Erythroblast (primary cell): ENCODE results near the gene SPATC1L.

Source experiments
- DNase-seq, 2 experiments: peaks; one replicate each; lab custom pipeline; 2025; lab: John Stamatoyannopoulos, UW
- GATA1 ChIP-seq: IDR thresholded peaks from 2 replicates; pipeline ENCODE4 v1.6.1; 2011; ENCODE audit warnings: low read depth, mild to moderate bottlenecking, control low read depth, low read length, moderate library complexity
- POLR2A ChIP-seq: IDR thresholded peaks from 2 replicates; pipeline ENCODE4 v1.6.1; 2011; ENCODE audit warnings: mild to moderate bottlenecking, low read length

Gene SPATC1L

DNA sequence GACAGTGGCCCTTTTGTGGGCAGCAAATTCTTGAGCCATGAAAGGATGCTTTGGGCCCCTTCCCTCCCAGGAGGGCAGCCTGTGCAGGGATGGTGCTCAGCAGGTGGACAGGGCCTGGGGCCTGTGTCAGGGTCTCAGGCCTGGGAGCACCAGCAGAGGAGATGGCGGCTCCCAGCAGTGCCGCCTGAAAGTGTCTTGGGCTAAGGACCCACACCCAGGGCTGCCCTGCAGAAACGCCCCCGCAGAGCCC, 52.7 kb downstream of the SPATC1L start:
- TF ChIP-seq POLR2A, result no peak

DNA sequence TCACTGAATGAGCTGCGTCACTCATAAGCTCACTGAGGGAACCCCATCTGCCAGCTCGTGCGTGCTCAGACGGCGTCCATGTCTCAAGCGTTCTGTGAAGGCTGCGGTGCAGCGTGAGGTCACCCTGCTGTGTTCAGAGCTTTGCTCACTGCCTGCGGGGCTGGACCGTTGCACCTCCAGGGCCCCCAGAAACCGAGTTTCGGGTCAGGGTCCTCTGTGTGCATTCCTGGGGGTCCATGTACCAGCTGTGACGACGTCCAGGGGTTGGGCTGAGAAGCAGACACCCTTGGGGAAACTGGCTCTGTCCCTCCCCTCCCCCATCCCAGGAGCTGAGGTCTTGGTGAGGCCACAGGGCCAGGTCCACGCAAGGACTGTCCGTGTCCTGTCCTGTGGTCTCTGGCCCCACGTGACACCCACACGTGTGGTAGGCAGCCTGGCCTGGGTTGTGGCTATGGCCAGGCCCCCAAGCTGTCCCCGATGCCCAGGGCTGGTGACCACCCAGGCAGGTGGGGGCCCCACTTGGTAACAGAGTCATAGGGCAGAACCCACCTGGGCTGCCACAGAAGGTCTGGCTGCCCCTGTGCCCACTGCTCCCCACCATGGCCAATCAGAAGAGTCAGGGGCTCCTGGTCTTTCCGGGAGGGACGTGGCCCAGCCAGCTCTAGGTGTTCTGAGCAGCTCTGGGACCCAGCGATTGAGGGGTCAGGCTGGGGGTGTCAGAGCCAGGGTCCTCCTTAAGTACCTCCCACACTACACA, 53.2 kb downstream of the SPATC1L start:
- DNase-seq, result no peak
- TF ChIP-seq POLR2A (no peak), GATA1 (no peak)

More for the DNA sequence above, 52.7 kb downstream of the SPATC1L start:
- no peak for DNase-seq

- TF ChIP-seq POLR2A (no peak), GATA1 (no peak)
- DNase-seq, result no peak
Measured at GRCh38 chr21:46129846-46130651, 54.2 kb downstream of the SPATC1L start.

DNA sequence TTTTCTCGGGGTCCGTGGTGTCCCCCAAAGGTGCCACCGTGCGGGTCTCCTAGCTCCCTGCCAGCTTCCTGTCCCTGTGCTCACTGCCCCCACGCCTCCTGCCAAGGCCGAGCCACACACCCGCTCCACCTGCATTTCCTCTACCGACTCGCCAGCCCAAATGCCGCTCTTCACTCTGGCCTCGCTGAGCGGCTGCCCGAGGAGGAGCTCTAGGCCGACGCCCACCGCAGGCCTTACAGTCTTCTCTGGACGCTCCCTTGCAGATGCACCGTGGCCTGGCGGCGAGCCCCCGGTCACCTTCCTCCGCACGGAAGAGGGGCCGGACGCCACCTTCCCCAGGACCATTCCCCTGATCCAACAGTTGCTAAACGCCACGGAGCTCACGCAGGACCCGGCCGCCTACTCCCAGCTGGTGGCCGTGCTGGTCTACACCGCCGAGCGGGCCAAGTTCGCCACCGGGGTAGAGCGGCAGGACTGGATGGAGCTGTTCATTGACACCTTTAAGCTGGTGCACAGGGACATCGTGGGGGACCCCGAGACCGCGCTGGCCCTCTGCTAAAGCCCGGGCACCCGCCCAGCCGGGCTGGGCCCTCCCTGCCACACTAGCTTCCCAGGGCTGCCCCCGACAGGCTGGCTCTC, 55.2 kb downstream of the SPATC1L start:
- TF ChIP-seq POLR2A (no peak), GATA1 (no peak)

GRCh38 chr21:46128106-46128932, 55.9 kb downstream of the SPATC1L start:
- no peak for TF ChIP-seq POLR2A
- no peak for TF ChIP-seq GATA1
- no peak for DNase-seq

More for the DNA sequence above, 55.2 kb downstream of the SPATC1L start:
- no peak for DNase-seq

- TF ChIP-seq POLR2A, result no peak
- TF ChIP-seq GATA1, result no peak
- no peak for DNase-seq
Measured at GRCh38 chr21:46127239-46128105, 56.8 kb downstream of the SPATC1L start.

DNA sequence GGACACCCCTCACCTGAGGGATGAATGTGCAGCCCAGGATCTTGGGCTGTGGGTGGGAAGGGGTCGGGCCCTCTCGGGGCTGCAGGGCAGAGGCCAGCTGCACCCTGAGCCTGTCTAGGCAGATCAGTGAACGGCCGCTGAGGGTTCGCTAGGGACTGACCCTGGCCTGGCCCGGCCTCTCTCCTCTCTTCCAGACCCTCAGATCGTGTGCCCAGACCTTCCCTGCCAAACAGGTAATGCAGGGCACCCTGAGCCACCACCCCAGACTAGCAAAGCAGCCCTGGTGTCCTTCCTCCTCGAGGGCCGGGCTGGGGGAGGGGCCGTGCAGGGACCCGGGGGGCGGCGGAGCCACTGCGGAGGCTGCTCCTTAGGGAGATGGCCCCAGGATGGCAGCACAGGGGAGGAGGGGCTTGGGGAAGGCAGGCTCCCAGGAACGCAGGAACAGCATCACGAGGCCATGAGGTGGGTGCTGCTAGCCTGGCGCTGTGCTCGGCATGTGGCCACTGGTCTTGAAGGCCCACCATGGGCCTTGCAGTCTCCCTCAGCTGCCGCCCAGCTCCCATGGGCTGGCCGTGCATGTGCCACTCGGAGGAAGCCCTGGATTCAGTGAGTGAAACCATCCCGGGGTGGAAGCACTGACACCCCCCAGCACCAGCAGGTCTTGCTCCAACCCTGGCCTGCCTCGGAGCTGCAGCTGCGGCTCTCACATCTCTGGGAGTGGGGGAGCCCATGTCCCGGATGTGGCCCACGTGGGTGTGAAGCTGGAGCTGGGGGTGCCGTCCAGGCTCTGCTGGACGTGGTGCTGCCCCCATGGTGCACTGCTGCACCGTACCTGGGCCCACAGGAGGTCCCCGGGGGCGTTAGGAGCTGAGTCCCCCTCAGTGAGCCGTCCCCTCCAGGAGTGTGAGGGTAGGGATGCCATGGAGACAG, 57.7 kb downstream of the SPATC1L start:
- no peak for DNase-seq
- no peak for TF ChIP-seq POLR2A

DNA sequence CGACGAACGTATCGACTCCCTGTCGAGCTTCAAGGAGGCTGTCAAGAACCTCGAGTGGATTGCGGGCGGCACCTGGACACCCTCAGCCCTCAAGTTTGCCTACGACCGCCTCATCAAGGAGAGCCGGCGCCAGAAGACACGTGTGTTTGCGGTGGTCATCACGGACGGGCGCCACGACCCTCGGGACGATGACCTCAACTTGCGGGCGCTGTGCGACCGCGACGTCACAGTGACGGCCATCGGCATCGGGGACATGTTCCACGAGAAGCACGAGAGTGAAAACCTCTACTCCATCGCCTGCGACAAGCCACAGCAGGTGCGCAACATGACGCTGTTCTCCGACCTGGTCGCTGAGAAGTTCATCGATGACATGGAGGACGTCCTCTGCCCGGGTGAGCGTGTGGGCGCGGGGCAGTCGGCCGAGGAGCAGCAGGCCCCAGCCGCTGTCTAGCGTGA, 58.4 kb downstream of the SPATC1L start:
- TF ChIP-seq GATA1 (no peak), POLR2A (no peak)
- DNase-seq, result no peak

DNA sequence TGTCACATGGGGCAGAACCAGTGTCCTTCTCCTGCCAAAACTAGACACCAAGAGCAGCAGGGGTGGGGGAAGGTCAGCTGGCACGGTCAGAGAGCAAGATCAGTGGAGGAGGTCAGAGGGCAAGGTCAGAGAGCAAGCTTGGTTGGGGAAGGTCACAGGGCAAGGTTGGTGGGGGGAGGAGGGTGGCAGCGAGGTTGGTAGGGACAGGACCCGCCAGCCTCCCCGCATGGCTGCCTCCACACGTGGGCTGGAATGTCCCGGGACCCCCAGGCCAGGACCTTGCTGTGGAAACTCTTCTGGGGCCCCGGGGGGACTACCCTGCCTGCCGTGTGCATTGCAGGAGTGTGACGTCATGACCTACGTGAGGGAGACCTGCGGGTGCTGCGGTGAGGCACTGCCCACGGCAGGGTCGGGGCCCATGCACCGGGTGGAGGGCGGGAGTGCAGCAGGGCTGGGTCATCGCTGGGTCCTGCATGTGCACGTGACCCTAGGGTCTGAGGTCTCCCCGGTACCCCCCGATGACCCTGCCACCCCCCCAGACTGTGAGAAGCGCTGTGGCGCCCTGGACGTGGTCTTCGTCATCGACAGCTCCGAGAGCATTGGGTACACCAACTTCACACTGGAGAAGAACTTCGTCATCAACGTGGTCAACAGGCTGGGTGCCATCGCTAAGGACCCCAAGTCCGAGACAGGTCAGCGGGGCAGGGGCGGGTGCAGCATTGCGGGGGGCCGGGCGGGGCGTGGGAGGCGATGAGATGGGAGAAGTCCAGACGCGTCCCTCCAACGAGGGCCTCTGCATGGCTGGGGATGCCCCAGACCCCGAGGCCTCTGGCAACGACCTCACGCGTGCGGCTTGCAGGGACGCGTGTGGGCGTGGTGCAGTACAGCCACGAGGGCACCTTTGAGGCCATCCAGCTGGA, 59.1 kb downstream of the SPATC1L start:
- no peak for DNase-seq
- no peak for TF ChIP-seq GATA1
- no peak for TF ChIP-seq POLR2A

GRCh38 chr21:46124083-46124925, 60.0 kb downstream of the SPATC1L start:
- TF ChIP-seq POLR2A (no peak), GATA1 (no peak)
- no peak for DNase-seq
